ENCODE measurements around the gene TAF1B.
A peak's percentile ranks its signal among the peaks of the same experiment; 100 is the strongest.

The TAF1B gene

DNA sequence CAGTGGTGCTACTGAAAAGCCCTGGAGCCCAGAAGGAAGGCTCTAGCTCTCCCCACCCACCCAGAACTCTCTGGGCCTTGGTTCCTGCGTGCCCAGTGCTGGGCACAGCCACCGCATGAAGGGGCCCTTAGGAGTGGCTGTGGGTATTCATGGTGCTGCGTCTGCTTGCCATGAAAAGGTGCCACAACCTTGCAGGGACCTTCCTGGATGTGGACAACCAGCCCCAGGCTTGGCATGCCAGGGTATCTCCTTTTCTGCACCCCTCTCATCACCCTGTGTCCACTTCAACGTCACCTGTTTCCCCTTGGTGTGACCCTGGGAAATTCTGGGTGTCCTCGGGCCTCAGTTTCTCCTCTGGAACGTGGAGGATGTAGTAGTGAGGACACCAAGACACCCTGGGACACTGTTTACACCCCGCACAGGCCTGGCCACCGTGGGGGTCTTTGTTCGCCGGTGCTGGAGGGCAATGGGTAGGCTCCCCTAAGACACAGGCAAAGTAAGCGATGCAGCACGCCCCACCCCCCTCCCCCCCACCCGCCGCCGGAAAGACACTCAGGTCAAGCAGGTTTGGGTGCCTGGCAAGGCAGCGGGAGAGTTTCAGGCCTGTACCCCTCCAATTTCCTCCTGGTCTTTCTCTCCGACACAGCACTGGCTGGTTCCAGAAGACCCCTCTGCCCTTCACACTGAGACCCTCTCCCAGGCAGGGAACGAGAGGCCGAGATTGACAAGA is 34.8 kb upstream of the TAF1B start:
- DNase-seq = no peak

- DNase-seq = no peak
Observed at GRCh38 chr2:9809064-9809356, 34.3 kb upstream of the TAF1B start.

- DNase-seq = no peak
Observed at GRCh38 chr2:9809448-9810088, 33.7 kb upstream of the TAF1B start.

- no peak for DNase-seq
Observed at GRCh38 chr2:9811216-9811615, 32.1 kb upstream of the TAF1B start.

GRCh38 chr2:9811679-9812511 is 31.4 kb upstream of the TAF1B start:
- no peak for DNase-seq

DNA sequence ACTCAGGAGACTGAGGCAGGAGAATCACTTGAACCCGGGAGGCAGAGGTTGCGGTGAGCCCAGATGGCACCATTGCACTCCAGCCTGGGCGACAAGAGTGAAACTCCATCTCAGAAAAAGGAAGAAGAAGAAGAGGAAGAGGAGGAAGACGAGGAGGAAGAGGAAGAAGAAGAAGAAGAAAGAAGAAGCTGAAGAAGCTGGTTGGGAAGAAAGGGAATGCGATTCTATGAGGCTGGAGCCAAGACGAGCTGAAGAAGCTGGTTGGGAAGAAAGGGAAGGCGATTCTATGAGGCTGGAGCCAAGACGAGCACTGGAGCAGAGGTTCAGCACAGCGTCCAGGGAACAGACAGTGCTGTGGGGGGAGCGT is 30.3 kb upstream of the TAF1B start:
- DNase-seq = no peak

GRCh38 chr2:9813312-9814128 is 29.8 kb upstream of the TAF1B start:
- peak; percentile 76 for DNase-seq

DNA sequence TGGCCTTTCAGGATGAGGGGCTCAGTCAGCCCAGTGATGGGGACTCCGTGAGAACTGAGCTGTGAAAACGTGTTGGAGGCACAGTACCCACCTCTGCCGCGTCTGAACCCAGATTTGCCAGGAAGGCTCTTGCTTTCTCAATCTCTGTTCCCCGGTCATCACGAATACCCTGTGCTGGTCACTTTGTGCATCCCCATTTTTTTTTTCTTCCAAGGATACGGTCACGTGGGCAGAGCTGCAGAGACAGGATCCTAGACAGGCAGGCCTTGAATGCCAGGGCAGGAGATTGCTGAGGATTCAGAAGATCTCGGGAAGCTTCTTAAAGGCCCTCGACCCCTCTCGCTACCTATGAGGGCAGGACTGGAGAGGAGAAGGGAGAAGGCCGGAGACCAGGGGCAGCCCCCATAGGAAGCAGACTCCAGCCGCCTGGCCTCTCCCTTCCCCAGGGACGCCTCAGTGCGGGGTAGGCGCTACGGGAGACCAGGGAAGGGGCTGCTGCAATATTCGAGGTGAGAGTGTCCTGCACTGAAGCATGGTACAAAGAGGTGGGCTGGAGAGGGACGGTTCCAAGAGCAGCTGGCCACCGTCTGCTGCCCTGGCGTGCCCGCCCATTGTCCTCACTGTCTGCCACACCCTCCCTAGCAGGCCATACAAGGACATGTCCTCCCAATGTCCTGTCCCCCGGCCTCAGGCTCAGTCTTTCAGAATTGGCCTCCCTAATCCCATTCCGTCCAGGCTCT is 29.0 kb upstream of the TAF1B start:
- no peak for DNase-seq

DNA sequence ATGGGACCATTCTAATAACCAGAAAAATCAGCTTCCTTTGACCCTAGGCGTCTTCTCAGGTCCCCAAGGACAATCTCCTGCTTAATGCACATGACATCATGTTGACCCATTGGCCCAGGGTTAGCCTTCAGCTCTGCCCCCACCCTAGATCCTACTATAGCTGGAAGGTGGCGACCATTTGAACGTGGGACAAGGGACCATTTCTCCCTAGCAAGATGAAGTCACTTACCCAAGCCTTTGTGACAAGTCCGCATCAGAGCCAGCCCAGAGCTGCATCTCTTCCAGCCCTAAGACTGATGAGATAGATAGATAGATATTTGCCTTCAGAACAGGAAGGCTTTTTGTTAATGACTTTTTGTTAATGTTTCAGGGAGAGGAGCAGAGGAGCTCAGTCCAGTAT is 28.2 kb upstream of the TAF1B start:
- no peak for DNase-seq

- no peak for DNase-seq
Observed at GRCh38 chr2:9815844-9816279, 27.4 kb upstream of the TAF1B start.

DNA sequence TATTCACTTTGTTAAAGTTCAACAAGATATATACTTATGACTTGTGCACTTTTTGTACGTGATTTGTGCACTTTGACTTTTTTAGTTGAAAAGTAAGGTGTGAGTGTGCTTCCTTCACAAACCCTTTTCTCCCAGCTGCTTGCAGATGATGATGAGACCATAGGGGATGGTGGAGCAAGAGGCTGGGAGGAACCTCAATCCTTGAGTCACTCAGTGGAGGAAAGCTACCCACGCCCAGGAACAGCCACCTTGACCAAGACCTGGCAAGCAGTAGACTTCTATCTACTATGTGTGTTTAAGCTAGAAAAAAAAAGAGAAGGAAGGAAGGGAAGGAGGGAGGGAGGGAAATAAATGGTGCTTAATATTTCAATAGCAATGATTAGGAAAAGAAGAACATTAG is 25.2 kb upstream of the TAF1B start:
- no peak for DNase-seq

DNA sequence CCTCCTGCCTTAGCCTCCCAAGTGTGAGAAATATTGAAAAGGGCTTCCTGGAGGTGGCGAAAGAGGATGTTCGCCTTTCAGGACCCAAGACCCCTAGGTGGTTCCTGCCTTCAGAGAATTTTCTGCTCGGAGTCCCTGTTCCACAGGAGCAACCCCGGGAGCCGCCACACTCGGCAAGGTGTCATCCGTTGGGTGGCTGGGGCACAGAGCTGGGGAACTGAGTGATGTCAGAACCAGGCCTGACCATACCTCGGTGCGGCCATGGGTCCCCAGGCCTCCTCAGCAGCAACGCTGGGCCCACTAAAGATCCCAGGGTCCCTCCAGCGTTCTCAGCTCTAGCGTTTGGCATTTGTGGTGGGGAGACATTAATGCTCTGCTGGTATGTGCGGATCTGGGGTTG is 23.7 kb upstream of the TAF1B start:
- no peak for DNase-seq

GRCh38 chr2:9820020-9820973 is 23.0 kb upstream of the TAF1B start:
- no peak for DNase-seq

DNA sequence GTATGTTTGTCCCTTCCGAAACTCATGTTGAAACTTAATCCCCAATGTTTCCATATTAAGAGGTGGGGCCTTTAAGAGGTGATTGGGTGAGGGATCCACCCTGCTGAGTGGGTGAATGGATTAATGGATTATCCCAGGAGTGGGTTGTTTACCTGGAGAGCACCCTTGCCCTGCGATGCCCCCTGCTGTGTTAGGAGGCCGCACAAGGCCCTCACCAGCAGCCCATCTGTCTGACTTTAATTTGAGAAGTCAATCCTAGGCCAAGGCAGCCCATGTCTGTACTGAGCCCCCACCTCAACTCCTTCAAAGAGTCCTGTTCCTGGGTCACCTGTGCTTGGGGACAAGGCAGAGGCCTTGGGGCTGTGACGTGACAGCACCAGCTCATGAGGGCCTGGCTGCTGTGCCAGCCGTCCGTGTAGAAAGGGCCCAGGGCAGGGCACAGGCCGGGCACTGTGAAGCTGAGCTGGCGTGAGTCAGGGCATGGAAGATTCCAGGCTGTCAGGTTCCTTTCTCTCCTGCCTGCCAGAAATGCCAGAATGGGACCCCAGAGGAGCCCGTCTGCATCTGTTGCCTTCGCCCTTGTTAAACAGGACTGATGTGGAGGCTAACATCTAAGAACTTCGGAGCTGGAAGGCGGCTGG is 21.3 kb upstream of the TAF1B start:
- DNase-seq = no peak

DNA sequence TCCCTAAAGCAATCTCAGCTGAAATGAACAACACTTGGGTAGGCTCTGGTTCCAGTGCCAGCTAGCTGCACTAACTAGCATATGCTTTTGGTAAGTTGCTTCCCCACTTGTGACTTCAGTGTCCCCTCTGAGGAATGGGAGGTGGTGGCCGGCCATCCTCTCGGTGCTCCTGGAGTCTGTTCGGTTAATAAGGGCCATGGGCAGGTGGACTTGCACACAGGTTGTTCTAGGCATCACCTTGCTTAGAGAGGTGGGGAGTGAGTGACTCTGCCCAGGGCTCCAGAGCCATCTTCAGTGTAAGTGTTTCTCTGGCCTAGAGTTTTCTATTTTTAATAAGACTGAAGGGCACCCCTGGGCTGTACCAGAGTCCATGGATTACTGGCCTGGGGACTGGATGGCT is 18.8 kb upstream of the TAF1B start:
- no peak for DNase-seq

GRCh38 chr2:9824956-9825720 is 18.1 kb upstream of the TAF1B start:
- DNase-seq = no peak

- no peak for DNase-seq
Observed at GRCh38 chr2:9826208-9826607, 17.1 kb upstream of the TAF1B start.

DNA sequence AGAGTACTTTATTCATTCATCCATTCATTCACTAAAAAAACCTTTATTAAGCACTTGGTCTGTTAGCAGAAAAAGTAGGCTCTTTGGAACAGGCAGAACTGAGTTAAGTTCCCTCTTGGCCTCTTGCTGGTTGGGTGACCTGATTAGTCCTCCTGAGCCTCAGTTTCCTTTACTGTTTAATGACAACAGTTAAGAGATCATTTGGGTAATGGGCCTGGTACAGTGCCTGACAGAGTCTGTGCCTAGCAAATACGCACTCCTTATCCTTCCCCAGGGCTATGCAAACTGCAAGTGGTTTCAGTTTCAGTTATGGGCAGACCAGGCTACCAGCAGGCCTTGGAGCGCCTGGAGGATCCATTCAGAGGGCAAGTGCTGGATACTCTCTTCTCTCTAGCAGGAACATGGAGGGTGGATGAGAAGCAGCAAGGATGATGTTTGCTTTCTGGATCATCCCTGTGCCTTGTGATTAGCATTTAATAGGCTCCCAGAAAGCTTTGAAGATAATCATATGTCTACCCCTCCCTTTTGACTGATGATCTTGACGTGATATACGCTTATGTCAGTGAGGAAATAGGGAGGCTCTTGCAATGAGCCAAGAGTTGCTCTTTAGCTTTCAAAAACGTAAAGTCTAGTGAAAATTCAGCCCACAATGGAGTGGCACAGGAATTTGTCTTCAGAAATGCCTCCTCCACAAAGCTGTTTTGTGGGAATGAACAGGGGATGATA is 12.4 kb upstream of the TAF1B start:
- DNase-seq = no peak

GRCh38 chr2:9831670-9832069 is 11.6 kb upstream of the TAF1B start:
- no peak for DNase-seq
